ENCODE measurements around the gene NDE1. TPM values are rescaled to one million over a fixed set of nuclear protein-coding genes. Genes with fewer than 3 reads are reported as not detected.
A peak's percentile ranks its signal among the peaks of the same experiment; 100 is the strongest.

NDE1 gene
- total RNA-seq, 2 experiments from 2014 or later = 88.9 to 141 TPM

- Histone ChIP-seq H3K4me3 (ENCODE audit: low read depth, low read length, poor library complexity, severe bottlenecking) (no peak overlapping the region), H2AFZ (ENCODE audit: low read length) (no peak overlapping the region), H3K9me3 (ENCODE audit: low read length) (no peaks in the 10 kb centered on the region), H3K9me2 (ENCODE audit: insufficient read depth, low read length) (no peaks in the 10 kb centered on the region), H3K36me3 (ENCODE audit: insufficient read depth, low read length) (peaks cover 96% of the 10 kb centered on the region), H3K4me2 (ENCODE audit: low read length) (no peak overlapping the region), H3K79me2 (ENCODE audit: insufficient read depth, low read depth, low read length) (no peaks in the 10 kb centered on the region), H3K27ac (ENCODE audit: low read depth, low read length, poor library complexity, severe bottlenecking) (no peak overlapping the region), H3K4me1 (ENCODE audit: insufficient read depth, low read length, poor library complexity, severe bottlenecking) (no peaks in the 10 kb centered on the region), H4K20me1 (ENCODE audit: insufficient read depth, low read length) (no peaks in the 10 kb centered on the region)
- no peak for TF ChIP-seq EZH2phosphoT487 (IDR thresholded peaks at IDR 0.05; ENCODE audit: borderline replicate concordance, low read depth, low read length)
- TF ChIP-seq CTCF (conservative IDR thresholded peaks at IDR 0.05; ENCODE audit: low read length) = no peak
- no TSS peak for BruUV-seq (replicated peaks)
- ChIA-PET CTCF (ENCODE audit: unreplicated experiment) (no interaction called here), POLR2A (no interaction called here)
- DNase-seq (ENCODE audit: low spot score) = no peak
- intact Hi-C loops (cut with micrococcal nuclease; ENCODE audit: unreplicated experiment) = no loop called here
These were observed 28.2 kb upstream of the NDE1 start for GRCh38 chr16:15621889-15622288.

GRCh38 chr16:15631730-15632409 is 18.2 kb upstream of the NDE1 start:
- Histone ChIP-seq H3K27ac (ENCODE audit: low read depth, low read length, poor library complexity, severe bottlenecking) (peak overlapping the region; percentile 12), H4K20me1 (ENCODE audit: insufficient read depth, low read length) (no peaks in the 10 kb centered on the region), H3K4me3 (ENCODE audit: low read depth, low read length, poor library complexity, severe bottlenecking) (no peak overlapping the region), H3K36me3 (ENCODE audit: insufficient read depth, low read length) (peaks cover 94% of the 10 kb centered on the region), H2AFZ (ENCODE audit: low read length) (no peak overlapping the region), H3K4me1 (ENCODE audit: insufficient read depth, low read length, poor library complexity, severe bottlenecking) (peaks cover 34% of the 10 kb centered on the region), H3K79me2 (ENCODE audit: insufficient read depth, low read depth, low read length) (peaks cover 21% of the 10 kb centered on the region; the same call in 1 of the 2 replicates), H3K9me2 (ENCODE audit: insufficient read depth, low read length) (no peaks in the 10 kb centered on the region), H3K4me2 (ENCODE audit: low read length) (peak overlapping the region; percentile 16), H3K9me3 (ENCODE audit: low read length) (no peaks in the 10 kb centered on the region)
- CTCF ChIA-PET (ENCODE audit: unreplicated experiment) = no interaction called here
- intact Hi-C loops (cut with micrococcal nuclease; ENCODE audit: unreplicated experiment) = no loop called here
- no peak for DNase-seq (ENCODE audit: low spot score)
- TF ChIP-seq EZH2phosphoT487 (IDR thresholded peaks at IDR 0.05; ENCODE audit: borderline replicate concordance, low read depth, low read length) (no peak), CTCF (conservative IDR thresholded peaks at IDR 0.05; ENCODE audit: low read length) (no peak)
- BruUV-seq (replicated peaks) = no TSS peak
- POLR2A ChIA-PET = interaction anchor here (1.5 kb wide), 1 partner anchor 11 kb away, joined by 4 read pairs; the partner anchor contains the start of gene MARF1

- BruUV-seq (replicated peaks) = no TSS peak
- H3K79me2 ChIP-seq (ENCODE audit: insufficient read depth, low read depth, low read length) = peaks cover 55% of the 10 kb centered on the region
- H3K9me3 ChIP-seq (ENCODE audit: low read length) = no peaks in the 10 kb centered on the region
- intact Hi-C loops (cut with micrococcal nuclease; ENCODE audit: unreplicated experiment) = no loop called here
- no peaks in the 10 kb centered on the region for H3K9me2 ChIP-seq (ENCODE audit: insufficient read depth, low read length)
- no peak overlapping the region; the same call in 1 of the 2 replicates for H2AFZ ChIP-seq (ENCODE audit: low read length)
- peaks cover 74% of the 10 kb centered on the region for H3K4me1 ChIP-seq (ENCODE audit: insufficient read depth, low read length, poor library complexity, severe bottlenecking)
- TF ChIP-seq EZH2phosphoT487 (IDR thresholded peaks at IDR 0.05; ENCODE audit: borderline replicate concordance, low read depth, low read length) = no peak
- TF ChIP-seq CTCF (conservative IDR thresholded peaks at IDR 0.05; ENCODE audit: low read length) = no peak
- no peaks in the 10 kb centered on the region for H4K20me1 ChIP-seq (ENCODE audit: insufficient read depth, low read length)
- peak overlapping the region; percentile 65 for H3K4me2 ChIP-seq (ENCODE audit: low read length)
- H3K36me3 ChIP-seq (ENCODE audit: insufficient read depth, low read length) = peaks cover 80% of the 10 kb centered on the region
- H3K27ac ChIP-seq (ENCODE audit: low read depth, low read length, poor library complexity, severe bottlenecking) = peak overlapping the region; percentile 78
- no peak for DNase-seq (ENCODE audit: low spot score)
- H3K4me3 ChIP-seq (ENCODE audit: low read depth, low read length, poor library complexity, severe bottlenecking) = peak overlapping the region; percentile 42
- ChIA-PET CTCF (ENCODE audit: unreplicated experiment) (no interaction called here), POLR2A (interaction anchor here (0.6 to 1.6 kb wide), 4 partner anchors 10 to 274 kb away, joined by 3 to 4 read pairs (median 3); no protein-coding TSS in a partner anchor)
These were observed 14.1 kb upstream of the NDE1 start for GRCh38 chr16:15635926-15636325.

Data from OCI-LY7 (cell line).